Left renal pelvis (tissue), 4 donors: ENCODE measurements around the gene TSPAN5. TPM values are rescaled to one million over a fixed set of nuclear protein-coding genes. Genes with fewer than 3 reads are reported as not detected.
A peak's percentile ranks its signal among the peaks of the same experiment; 100 is the strongest.
"Not testable (repeated sequence)": the region's sequence is repeated elsewhere in the genome, so short reads cannot be mapped to it uniquely, and the experiment has no call there.

Experiments
- DNase-seq, 4 donors: peaks; one replicate each; pipeline ENCODE4 v3.0.0-alpha.2; 2013; ENCODE audit warnings: low read depth in 4 of 4, low spot score in 3 of 4
- polyA plus RNA-seq, 4 donors: library from polyadenylated mRNA; unstranded; fragments of 120-200 nt; gene quantifications; one replicate each; pipeline ENCODE4 v1.2.1, GENCODE V29; 2013; ENCODE audit not compliant: insufficient read length in 4 of 4

The TSPAN5 gene
- 10 to 100 TPM; 12.9 to 30.9 (median 25.5) TPM for polyA plus RNA-seq

- peak in 3 of 4 donors; percentile 41 to 63 (median 53) for DNase-seq
Observed at GRCh38 chr4:98658287-98659105, at the start of gene TSPAN5. Gene TSPAN5, minus strand, starts transcription at chr4:98658611.

GRCh38 chr4:98706935-98707334 lies 48.5 kb upstream of the TSPAN5 start:
- DNase-seq: no peak

GRCh38 chr4:98706200-98706813 lies 47.9 kb upstream of the TSPAN5 start:
- DNase-seq: no peak

GRCh38 chr4:98705586-98705985 lies 47.2 kb upstream of the TSPAN5 start:
- DNase-seq: not testable (repeated sequence)

- DNase-seq: no peak
Observed at GRCh38 chr4:98700656-98701055, 42.2 kb upstream of the TSPAN5 start.

- no peak for DNase-seq
Observed at GRCh38 chr4:98694076-98694475, 35.7 kb upstream of the TSPAN5 start.

DNA sequence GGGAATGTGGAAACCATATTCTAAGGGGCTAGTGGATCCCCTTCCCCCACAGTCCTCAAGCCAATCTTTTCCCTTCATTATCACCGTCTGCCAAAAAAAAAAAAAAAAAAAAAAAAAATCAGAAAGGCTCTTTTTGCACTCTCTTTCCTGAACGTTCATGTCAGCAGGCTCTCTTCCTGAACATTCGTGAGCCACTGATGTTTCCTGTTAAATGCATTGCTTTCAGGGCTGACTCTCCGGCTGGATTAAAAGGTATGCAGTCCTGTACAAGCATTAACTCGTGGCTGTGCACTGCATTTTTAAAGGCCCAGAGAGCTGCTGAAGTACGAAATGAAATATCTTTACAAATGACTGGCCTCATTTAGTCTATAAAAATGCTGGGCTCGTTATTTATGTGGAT lies 34.0 kb upstream of the TSPAN5 start:
- no peak for DNase-seq

DNA sequence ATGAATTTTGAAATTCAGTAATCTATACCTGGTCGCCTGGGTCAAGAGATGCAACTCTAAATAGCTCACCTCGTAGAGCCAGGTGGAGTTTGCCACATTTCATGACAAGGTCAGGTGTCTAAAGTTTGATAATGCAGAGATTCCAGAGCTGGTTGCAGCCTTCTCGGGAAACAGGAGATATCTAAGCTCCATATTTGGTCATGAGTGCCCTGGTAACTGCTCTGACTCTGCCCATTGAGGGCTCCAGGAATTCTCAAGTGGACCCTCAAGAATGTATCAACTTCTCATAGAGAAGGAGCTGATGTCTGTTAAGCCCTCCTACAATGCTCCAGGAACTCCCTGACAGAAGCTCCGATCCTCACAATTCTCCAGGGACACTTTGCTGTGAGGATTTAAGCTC lies 33.2 kb upstream of the TSPAN5 start:
- no peak for DNase-seq

- no peak for DNase-seq
Observed at GRCh38 chr4:98689507-98690174, 31.2 kb upstream of the TSPAN5 start.

GRCh38 chr4:98688411-98689290 lies 30.2 kb upstream of the TSPAN5 start:
- DNase-seq: no peak

GRCh38 chr4:98687876-98688275 lies 29.5 kb upstream of the TSPAN5 start:
- no peak for DNase-seq

- DNase-seq: no peak
Observed at GRCh38 chr4:98686847-98687246, 28.4 kb upstream of the TSPAN5 start.

DNA sequence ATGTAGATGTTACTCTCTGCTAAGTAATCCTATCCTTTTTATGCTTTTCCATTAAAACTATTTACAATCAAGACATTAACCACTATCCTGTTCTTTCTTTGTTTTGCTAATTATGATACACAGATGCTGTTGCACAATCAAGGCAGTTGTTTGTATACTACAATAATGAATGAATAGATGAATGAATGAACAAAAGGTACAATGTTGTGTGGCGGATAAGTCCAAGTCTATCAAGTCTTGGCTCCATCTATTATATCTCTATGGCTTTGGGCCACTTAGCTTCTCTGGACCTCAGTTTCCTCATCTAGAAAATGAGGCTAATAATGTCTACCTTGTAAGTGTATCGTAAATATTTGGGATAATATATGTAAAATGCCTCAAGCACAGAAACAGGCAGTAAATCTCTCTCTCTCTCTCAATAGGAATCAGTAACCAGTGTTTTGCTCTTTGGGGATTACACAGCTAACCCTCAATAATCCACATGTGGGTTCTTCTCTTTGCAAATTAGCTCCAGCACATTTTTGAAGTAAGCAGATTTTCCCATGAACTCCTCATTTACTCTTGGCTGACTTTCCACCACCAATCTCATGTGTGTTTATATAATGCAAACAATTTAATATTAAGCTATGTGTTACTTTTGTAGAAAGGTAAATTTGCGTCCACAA lies 27.8 kb upstream of the TSPAN5 start:
- DNase-seq: no peak

DNA sequence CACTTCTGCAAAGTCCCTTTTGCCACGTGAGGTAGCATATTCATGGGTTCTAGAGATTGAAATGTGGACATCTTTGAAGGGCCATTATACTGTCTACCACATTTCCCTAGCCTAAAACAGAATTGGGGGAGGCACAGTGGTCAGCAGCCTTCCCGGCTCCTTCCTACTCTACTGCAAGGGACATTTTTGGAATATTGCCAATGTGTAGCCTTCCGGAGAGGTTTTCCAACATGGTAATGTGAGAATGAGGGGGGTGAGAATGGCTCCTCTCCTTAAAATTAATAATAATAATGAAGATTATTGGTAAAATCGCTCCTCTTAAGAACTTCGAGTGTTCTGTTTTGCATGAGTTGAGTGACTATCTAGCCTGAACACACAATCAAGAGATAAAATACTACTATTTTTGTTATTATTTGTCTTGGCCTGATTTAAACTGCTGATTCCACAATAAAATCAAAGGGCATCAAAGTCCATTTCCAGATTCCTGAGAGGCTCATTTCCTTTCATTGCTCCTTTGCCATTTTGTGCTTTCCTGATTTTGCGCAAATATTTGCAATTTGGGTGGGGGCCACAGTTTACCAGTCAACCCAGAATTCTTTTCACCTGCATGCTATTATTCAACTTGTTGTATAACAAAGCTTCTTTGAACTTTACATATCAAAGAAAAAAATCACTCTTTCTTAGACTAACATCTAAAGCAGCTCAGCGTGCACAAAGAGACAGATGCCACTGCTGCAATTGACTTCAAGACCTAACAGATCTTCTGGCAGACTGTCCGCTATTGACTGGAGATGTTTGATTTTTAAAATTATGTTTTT lies 27.0 kb upstream of the TSPAN5 start:
- no peak for DNase-seq

GRCh38 chr4:98682719-98683118 lies 24.3 kb upstream of the TSPAN5 start:
- DNase-seq: no peak

DNA sequence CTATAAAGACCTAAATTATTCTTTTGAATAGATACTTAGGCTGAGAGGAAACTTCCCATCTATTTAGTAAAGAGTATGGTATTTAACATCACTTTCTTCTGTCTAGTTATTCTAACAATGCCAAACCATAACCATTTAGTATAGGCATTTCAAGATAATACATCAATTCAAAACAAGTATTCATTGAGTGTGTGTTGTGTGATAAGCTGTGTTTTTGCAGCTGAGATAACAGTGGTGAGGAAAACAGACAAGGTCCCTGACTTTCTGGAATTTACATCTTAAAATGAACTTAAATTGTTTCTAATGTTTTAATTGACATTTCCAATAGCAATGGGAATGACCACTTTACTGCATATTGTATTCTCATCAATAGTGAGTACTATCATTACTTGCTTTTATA lies 22.4 kb upstream of the TSPAN5 start:
- DNase-seq: no peak

- DNase-seq: no peak
Observed at GRCh38 chr4:98679738-98680137, 21.3 kb upstream of the TSPAN5 start.

- DNase-seq: no peak
Observed at GRCh38 chr4:98677799-98678198, 19.4 kb upstream of the TSPAN5 start.
